GM06990 (cell line): ENCODE data around the gene HMCN2.

Experiments
- DNase-seq: peaks from one replicate; pipeline ENCODE4 v3.0.0-alpha.2; 2011; ENCODE audit not compliant: insufficient read length; ENCODE audit errors: extremely low read depth
- H3K27me3 ChIP-seq: replicated peaks from 2 replicates; pipeline ENCODE4 v1.6.0; 2011; ENCODE audit warnings: low read length; ENCODE audit not compliant: control insufficient read depth, insufficient read depth
- H3K36me3 ChIP-seq: 2 replicates; pipeline ENCODE4 v1.5.1; 2011; ENCODE audit warnings: low read length; ENCODE audit not compliant: control insufficient read depth, insufficient read depth
- H3K4me3 ChIP-seq: replicated peaks from 2 replicates; pipeline ENCODE4 v1.5.1; 2011; ENCODE audit warnings: low read depth, mild to moderate bottlenecking, control low read depth, low read length
- TF ChIP-seq, protein P1 (sequence below): IDR thresholded peaks from 2 replicates; pipeline ENCODE4 v1.5.1; 2011; ENCODE audit warnings: low read length, control low read depth, mild to moderate bottlenecking, inconsistent platforms; ENCODE audit not compliant: insufficient read depth, poor library complexity, severe bottlenecking

Gene HMCN2

DNA sequence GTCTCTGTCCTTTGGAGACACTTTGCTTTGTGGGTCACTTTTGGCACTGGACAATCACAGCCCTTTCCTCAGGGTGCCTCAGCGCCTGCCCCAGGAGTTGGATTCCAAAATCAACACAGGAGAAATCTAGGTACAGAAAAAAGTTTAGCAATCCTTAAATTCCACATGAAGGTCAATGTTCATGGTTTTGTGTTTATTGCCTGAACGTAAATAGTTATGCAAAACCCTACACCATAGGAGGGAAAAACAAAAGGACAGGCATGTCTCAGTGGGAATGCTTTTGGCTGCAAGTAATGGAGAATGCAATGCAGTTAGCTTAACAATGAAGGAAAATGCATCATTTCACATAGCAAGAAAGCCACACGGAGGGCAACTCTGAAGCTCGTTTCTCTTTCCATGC, 6.5 kb upstream of the HMCN2 start:
- H3K27me3 ChIP-seq = peaks cover 1% of the 10 kb centered on the region
- no peak overlapping the region for H3K4me3 ChIP-seq
- TF ChIP-seq, protein P1, sequence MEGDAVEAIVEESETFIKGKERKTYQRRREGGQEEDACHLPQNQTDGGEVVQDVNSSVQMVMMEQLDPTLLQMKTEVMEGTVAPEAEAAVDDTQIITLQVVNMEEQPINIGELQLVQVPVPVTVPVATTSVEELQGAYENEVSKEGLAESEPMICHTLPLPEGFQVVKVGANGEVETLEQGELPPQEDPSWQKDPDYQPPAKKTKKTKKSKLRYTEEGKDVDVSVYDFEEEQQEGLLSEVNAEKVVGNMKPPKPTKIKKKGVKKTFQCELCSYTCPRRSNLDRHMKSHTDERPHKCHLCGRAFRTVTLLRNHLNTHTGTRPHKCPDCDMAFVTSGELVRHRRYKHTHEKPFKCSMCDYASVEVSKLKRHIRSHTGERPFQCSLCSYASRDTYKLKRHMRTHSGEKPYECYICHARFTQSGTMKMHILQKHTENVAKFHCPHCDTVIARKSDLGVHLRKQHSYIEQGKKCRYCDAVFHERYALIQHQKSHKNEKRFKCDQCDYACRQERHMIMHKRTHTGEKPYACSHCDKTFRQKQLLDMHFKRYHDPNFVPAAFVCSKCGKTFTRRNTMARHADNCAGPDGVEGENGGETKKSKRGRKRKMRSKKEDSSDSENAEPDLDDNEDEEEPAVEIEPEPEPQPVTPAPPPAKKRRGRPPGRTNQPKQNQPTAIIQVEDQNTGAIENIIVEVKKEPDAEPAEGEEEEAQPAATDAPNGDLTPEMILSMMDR = no peak
- no peaks in the 10 kb centered on the region for H3K36me3 ChIP-seq
- no peak for DNase-seq

DNA sequence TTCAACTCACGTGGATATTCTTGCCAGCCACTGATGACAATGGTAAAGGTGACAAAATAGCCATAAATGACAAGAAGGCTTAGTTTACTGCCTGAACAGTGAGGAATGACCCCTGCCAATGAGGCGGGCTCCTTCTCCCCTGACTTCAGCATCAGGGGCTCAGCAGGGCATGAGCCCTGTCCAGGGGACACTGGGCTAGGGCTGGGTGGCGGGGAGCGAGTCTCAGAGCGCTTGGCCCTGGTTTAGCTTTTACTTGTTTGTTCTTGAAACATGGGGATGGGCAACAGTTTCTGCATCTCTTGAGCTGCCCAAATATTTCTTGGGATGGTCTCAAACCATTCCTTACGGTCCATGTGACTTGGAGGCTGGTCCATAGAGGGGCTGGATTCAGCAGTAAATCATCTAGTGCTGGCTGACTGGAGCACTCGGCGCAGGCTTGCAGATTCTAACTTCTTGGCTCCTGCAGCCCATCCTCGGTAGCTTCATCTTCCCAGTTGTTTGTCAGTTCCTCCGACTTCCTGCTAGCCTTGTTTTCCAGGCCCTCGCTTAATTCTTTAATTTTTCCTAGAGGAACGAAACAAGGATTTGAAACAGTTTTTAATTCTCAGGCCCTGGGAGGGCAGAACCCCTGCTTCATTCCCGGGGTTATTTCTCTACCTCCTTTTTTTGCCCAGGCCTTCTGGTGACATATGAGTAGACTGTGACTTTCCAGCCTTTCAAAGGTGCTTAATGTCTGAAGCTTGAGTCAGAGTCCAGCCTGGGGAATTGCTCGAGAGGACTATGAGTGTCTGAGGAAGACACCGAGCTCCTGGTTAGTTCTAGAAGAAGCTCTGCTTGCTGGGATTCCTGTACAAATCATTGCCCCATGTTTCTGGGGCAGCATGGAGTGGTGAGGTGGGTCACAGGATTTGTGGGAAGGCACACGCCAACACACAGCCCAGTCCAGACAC, 4.5 kb upstream of the HMCN2 start:
- Histone ChIP-seq H3K4me3 (no peak overlapping the region), H3K36me3 (no peaks in the 10 kb centered on the region), H3K27me3 (peaks cover 1% of the 10 kb centered on the region)
- TF ChIP-seq, protein P1 = no peak
- DNase-seq = no peak

DNA sequence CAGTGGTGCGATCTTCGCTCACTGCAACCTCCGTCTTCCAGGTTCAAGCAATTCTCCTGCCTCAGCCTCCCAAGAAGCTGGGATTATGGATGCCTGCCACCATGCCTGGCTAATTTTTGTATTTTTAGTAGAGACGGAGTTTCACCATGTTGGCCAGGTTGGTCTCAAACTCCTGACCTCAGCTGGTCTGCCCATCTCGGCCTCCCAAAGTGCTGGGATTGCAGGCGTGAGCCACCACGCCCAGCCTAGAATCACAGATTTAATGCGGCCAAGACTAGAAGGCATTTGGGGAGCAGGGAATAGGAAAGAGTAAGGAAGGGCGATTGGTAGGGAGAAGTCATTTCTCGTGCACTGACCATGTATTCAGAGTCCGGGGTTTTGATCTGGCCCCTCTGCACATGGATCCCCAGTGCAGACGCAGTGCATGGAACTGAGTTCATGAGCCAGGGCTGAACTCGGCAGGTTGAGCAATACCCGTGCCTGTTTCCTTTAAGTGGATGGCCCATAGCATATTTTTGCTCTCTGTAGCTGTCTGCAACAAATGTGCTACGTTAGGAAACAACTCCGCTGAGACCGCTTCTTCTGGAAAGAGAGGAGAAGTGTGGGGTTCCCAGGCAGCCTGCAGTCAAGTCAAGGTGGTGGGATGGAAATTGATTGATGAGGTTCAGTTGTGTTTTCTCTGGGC, 3.4 kb upstream of the HMCN2 start:
- Histone ChIP-seq H3K27me3 (peaks cover 1% of the 10 kb centered on the region), H3K4me3 (no peak overlapping the region), H3K36me3 (no peaks in the 10 kb centered on the region)
- no peak for DNase-seq
- TF ChIP-seq, protein P1 = no peak

DNA sequence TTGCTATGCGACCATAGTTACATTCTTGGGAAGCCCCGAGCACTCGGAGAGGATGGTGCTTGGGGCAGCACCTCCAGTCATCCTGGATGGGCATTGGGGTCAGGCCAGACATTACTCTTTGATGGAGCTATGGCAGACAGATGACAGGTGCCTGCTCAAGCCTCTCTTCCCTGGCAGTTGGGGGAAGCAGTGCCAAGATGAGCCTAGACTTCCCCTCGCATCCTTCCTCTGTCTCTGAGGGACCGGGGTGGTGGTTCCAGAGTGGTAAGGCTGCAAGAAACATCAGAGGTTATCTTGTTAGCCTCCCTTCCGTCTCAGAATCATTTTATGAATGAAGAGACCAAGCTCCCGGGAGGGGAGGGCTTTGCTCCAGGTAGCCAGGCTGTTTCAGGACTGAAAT, 2.8 kb upstream of the HMCN2 start:
- no peak overlapping the region for H3K4me3 ChIP-seq
- TF ChIP-seq, protein P1 = no peak
- no peak for DNase-seq
- peaks cover 1% of the 10 kb centered on the region for H3K27me3 ChIP-seq
- H3K36me3 ChIP-seq = no peaks in the 10 kb centered on the region

DNA sequence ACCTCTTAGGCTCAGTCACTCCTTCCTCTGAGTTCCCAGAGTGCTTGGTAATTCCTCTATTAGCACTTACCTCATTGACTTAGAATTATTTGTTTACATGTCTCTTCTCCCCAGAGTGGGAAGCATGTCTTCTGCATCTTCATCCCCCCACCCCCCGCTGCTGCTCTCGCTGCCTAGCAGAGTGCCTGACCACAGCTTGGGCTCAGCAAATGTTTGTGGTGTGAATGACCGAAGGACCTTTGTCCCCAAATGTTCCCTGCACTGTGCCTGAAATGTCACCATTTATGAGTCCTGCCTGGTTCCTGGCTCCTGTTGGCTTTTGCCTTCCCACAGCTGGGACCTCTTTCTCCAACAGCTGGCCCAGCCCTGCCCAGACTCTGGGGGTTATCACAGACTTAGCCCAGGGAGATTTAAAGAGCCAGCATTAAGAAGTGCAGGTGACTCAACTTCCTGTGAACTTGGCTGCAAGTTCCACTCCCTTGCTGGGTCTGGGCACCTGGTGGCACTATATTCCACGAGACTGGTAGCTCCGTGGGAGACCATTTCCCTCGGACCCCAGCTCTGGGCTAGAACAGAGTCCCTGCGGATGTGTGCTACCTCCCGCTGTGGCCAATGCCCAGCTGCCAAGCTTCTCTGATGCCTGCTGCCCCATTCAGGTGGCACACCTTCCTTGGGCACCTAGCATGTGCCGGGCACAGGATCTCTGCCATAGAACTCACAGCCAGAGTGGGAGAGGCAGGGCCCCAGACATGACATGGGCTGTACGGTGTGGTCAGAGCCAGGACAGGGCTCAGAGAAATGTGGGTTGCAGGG, 1.8 kb upstream of the HMCN2 start:
- DNase-seq = no peak
- TF ChIP-seq, protein P1 = no peak
- peaks cover 1% of the 10 kb centered on the region for H3K27me3 ChIP-seq
- no peaks in the 10 kb centered on the region for H3K36me3 ChIP-seq
- H3K4me3 ChIP-seq = no peak overlapping the region
